GM18519 (cell line): ENCODE measurements around the gene YIPF2.
"Not testable (repeated sequence)": the region's sequence is repeated elsewhere in the genome, so short reads cannot be mapped to it uniquely, and the experiment has no call there.

ENCODE experiments used
- ATAC-seq: cut with Tn5 transposase; IDR thresholded peaks from one replicate; pipeline ENCODE4 v1.9.1; 2021; ENCODE audit warnings: mild to moderate bottlenecking, moderate library complexity; ENCODE audit not compliant: unreplicated experiment, low FRiP score

The YIPF2 gene

GRCh38 chr19:10928563-10929401 lies at the start of gene YIPF2, which contains the start of gene TIMM29:
YIPF2 (minus strand) TSS chr19:10928639; CDS start chr19:10928410, 229 bp downstream.
TIMM29 (plus strand) TSS chr19:10928811; CDS start chr19:10928823, 12 bp downstream.
- ATAC-seq = peak; percentile 62

- no peak for ATAC-seq
Measured at GRCh38 chr19:10977742-10978092, 49.3 kb upstream of the YIPF2 start.

GRCh38 chr19:10976131-10976892 lies 47.9 kb upstream of the YIPF2 start:
- ATAC-seq = no peak

- ATAC-seq = no peak
Measured at GRCh38 chr19:10975374-10976130, 47.1 kb upstream of the YIPF2 start.

GRCh38 chr19:10971107-10971726 lies 42.8 kb upstream of the YIPF2 start:
- no peak for ATAC-seq

GRCh38 chr19:10968527-10969135 lies 40.2 kb upstream of the YIPF2 start:
- ATAC-seq = no peak

GRCh38 chr19:10966809-10967208 lies 38.4 kb upstream of the YIPF2 start:
- ATAC-seq = no peak

GRCh38 chr19:10965398-10965797 lies 37.0 kb upstream of the YIPF2 start:
- ATAC-seq = no peak

DNA sequence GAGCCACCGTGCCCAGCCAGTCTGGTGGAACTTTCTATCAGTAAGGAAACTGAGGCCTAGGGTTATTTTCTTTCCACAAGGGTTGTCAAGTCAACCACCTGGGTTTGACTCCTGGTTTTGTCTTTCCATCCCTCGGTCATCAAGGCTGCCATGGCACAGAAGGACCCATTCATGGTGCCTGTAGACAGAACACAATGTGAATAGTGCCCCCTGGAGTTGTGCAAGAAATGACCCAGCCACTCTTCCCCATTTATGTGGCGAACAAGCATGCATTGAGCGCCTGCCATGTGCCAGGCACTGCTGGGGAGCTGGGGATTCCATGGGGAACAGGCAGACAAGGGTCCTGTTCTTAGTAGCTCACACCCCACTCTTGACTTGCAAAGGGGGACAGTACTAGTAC lies 36.5 kb upstream of the YIPF2 start:
- no peak for ATAC-seq

DNA sequence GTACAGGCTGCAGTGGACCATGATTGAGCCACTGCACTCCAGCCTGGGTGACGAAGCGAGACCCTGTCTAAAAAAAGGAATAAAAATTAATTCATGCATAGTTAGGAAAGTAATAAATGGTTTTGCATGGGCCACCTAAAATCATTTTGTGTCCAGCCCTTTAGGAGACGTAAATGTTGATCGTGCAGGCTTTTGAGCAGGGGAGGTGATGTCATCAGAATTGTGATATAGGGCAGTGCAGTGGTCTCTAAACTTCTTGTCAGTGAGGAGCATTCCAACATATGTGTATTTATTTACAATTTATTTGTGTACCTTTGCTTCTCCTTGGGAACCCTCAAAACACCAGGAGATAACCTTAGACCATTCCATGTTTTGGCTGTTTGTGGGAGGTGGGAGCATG lies 35.4 kb upstream of the YIPF2 start:
- no peak for ATAC-seq

DNA sequence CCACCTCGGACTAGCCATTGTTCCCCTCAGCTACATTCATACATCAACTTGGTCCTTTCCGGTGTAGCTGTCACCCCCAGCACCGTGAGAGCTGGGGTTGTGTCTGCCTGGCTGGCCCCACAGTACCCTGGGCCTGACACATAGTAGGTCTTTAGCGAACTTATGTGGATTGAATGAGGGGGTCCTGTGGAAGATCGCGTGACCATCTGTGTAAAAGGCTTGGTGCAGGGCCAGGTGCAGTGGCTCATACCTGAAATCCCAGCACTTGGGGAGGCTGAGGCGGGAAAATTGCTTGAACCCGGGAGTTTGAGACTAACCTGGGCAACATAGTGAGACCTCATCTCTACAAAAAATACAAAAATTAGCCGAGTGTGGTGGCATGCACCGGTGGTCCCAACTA lies 34.4 kb upstream of the YIPF2 start:
- ATAC-seq = no peak

DNA sequence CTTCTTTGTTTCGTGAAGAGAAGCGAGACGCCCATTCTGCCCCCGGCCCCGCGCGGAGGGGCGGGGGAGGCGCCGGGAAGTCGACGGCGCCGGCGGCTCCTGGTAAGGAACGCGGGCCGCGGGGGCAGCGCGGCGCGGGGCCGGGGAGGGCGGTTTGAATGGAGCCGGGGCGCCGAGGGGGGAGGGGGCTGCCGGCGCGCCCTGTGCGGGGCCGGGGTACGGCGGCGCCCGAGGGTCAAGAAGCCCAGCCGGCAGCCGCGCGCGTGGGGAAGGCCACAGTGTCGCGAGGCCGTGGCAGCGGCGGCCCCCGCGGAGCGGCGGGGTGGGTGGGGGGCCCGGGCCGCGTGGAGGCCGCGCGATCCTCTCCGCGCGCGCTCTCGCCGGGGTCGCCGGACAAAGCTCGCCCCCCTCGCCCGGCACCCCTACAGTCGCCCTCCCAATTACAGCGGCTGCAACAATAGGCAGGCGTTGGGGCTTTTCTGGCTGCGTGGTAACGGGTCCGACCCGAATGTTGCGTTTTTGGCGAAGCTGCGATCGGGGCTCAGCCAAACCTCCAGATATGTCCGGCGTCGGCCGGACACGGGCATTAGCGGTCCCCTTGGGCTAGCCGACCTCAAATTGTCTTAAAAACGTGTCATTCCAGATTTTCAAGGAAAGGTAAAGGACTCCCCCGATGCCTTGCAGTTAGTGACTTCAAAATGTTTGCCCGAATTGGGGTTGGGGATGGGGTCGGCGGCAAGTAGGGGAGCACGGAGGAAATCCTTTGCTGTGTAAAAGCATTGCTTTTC lies 32.8 kb upstream of the YIPF2 start:
- peak; percentile 19 for ATAC-seq

- peak; percentile 63 for ATAC-seq
Measured at GRCh38 chr19:10960314-10961072, 32.1 kb upstream of the YIPF2 start, which contains the start of gene SMARCA4. SMARCA4 (plus strand) TSS chr19:10961030; CDS start chr19:10984152, 23,122 bp downstream.

DNA sequence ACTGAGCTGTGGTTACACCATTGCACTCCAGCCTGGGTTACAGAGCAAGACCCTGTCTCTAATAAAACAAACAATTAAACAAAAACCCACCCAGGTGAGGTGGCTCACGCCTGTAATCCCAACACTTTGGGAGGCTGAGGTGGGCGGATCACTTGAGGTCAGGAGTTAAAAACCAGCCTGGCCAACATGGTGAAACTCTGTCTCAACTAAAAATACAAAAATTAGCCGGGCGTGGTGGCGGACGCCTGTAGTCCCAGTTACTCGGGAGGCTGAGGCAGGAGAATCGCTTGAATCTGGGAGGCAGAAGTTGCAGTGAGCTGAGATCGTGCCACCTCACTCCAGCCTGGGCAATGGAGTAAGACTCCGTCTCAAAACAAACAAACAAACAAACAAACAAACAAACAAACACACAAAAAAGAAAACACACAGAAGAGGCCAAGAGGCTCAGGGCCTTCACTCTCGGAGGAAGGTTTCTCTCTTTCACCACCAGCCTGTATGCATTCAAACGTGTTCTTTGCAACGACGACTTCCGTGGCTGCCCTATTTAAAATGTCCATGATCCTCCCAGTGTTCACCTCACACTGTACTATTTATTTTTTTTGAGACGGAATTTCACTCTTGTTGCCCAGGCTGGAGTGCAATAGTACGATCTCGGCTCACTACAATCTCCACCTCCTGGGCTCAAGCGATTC lies 31.0 kb upstream of the YIPF2 start:
- ATAC-seq = not testable (repeated sequence)

- no peak for ATAC-seq
Measured at GRCh38 chr19:10952809-10953208, 24.4 kb upstream of the YIPF2 start.

GRCh38 chr19:10946958-10947657 lies 18.7 kb upstream of the YIPF2 start:
- no peak for ATAC-seq

- no peak for ATAC-seq
Measured at GRCh38 chr19:10945264-10945663, 16.8 kb upstream of the YIPF2 start.
